ENCODE measurements around the gene FOXD3.

FOXD3 gene

DNA sequence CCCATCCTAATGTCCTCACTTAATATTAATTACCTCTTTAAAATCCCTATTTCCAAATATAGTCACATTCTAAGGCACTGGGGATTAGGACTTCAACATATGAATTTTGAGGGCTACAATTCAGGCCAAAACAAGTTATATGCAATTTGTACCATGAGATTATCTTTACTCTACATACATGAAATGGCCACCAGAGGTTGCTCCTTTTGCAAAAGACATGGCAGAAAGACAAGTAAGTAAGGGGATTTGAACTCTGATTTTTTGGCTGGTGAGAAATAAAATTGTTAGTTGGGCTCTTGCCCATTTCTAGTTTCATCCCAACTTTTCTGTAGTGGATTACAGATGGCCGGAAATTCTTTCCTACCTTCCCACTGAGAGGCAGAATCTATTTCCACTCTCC is 40.2 kb downstream of the FOXD3 start:
- DNase-seq, result no peak

DNA sequence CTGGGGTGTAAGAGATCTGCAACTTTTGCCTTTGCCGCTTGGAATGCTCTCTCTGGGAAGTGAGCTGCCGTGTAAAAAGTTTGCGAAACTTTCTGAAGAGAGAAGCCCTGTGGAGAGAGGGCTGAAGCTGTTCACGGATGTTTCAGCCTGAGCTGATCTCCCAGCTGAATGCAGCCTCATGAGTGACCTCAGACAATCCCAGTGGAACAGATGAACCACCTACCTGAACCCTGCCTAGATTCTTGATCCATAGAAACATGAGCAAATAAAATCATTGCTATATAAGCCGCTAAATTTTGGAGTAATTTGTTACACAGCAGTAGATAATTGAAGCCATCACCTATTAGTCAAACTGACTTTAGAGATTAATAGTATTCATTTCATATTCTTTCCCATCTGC is 40.6 kb downstream of the FOXD3 start:
- DNase-seq, result no peak

GRCh38 chr1:63366908-63367214 is 44.5 kb downstream of the FOXD3 start:
- DNase-seq, result no peak

- peak; percentile 90 to 92 for DNase-seq
Measured at GRCh38 chr1:63367215-63368103, 45.1 kb downstream of the FOXD3 start, which contains the start of gene ALG6. Gene ALG6 (plus strand): TSS chr1:63367627. CDS start chr1:63370978, 3,351 bp downstream.

GRCh38 chr1:63368131-63368530 is 45.8 kb downstream of the FOXD3 start:
- no peak for DNase-seq
